Activated CD8-positive, alpha-beta memory T cell treated with anti-CD3 and anti-CD28 coated beads, Interleukin-2, amount 50 U/mL, for 4 hours (primary cell): ENCODE measurements around the gene ATP5PB.

Source experiments
- DNase-seq: peaks from one replicate; pipeline ENCODE4 v3.0.0-alpha.2; 2020

The ATP5PB gene

GRCh38 chr1:111448918-111449702 is at the start of gene ATP5PB, which contains the start of gene WDR77:
TSS of gene ATP5PB (plus strand) at chr1:111449464. CDS start at chr1:111449542, 78 bp downstream.
TSS of gene WDR77 (minus strand) at chr1:111449256. CDS start at chr1:111449169, 87 bp downstream.
- DNase-seq = peak; percentile 86

- DNase-seq = peak; percentile 39
Observed at GRCh38 chr1:111399792-111400610, 49.3 kb upstream of the ATP5PB start.

GRCh38 chr1:111402083-111402482 is 47.2 kb upstream of the ATP5PB start:
- DNase-seq = no peak

- DNase-seq = no peak
Observed at GRCh38 chr1:111404588-111404987, 44.7 kb upstream of the ATP5PB start.

GRCh38 chr1:111406321-111406768 is 42.9 kb upstream of the ATP5PB start:
- peak; percentile 26 for DNase-seq

GRCh38 chr1:111407301-111407700 is 42.0 kb upstream of the ATP5PB start:
- DNase-seq = no peak

GRCh38 chr1:111412839-111413238 is 36.4 kb upstream of the ATP5PB start:
- DNase-seq = no peak

- no peak for DNase-seq
Observed at GRCh38 chr1:111414756-111415155, 34.5 kb upstream of the ATP5PB start.

DNA sequence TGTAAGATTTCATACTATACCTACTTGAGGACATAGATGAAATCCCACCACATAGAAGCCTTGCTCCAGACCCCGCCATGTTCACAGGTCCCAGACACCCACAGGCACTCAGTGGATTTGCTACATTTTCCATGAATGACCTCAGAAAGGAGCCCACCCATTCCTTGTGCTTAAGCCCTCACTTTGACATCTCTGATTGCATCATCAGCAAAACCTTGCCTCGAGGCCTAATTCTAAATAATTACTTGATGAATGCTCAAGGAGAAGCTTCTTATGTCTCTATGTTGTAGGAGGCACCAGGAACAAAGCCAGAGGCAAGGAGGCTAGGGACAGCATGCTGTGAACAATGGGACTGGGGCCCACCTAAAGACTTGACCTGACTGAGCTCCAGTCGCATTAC is 33.8 kb upstream of the ATP5PB start:
- no peak for DNase-seq

- no peak for DNase-seq
Observed at GRCh38 chr1:111417755-111418154, 31.5 kb upstream of the ATP5PB start.

GRCh38 chr1:111419037-111419436 is 30.2 kb upstream of the ATP5PB start:
- no peak for DNase-seq

DNA sequence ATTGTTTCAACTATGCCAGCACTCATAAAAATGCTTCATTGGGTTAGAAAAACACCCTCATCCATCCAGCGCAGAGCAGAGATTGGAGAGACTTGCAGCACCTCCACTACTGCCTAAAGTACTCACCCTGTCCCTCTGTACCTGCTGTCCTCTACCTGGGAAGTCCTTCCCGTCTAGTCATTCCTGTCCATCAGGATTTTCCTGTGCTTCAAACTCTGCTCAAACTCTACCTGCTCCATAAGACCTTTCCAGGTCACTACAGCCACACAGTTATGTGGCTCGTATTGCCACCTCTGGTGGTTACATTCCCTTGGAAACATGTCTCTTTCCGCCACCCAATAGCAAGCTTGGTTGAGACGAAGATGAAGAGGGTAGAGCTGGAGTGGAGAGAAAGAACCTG is 28.9 kb upstream of the ATP5PB start:
- DNase-seq = no peak

DNA sequence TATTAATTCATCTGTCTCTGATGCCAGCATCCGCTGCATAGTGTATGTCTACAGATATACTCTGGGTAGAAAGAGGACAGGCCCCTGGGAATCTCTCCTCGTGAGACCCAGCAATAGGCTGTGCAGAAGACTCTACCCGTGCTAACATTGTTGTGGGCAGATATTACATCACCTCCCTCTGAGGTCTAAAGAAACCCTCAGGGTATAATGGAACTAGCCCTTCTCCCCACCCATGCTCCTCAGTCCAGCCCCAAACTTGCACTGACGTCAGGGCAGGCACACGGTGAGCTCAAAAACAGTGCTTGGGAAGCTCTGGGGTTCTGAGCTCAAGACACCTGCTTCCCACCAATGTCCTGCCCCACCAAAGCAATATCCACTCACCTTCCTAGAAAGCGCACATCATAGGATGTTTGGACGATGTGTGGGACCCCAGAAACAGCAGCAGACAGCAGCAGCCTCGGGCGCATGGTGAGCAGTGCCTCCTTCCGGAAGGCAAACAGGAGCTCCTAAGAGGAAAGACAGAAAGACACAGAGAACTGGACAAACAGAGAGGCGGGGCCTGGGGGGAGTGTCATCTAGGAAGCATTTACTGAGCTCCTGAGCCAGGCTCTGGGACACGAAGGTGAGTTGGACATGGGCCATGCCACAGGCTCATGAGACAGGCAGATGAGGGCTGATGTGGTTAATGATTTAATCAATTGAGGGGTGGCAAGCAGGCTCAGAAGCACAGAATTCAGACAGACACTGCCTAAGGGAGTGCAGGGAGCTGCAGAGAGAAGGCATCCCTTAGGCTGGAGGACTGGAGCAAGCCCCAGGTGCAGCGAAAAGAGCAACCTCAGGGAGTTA is 26.5 kb upstream of the ATP5PB start:
- DNase-seq = no peak

GRCh38 chr1:111424281-111424680 is 25.0 kb upstream of the ATP5PB start:
- no peak for DNase-seq

GRCh38 chr1:111436726-111437125 is 12.5 kb upstream of the ATP5PB start:
- DNase-seq = no peak

DNA sequence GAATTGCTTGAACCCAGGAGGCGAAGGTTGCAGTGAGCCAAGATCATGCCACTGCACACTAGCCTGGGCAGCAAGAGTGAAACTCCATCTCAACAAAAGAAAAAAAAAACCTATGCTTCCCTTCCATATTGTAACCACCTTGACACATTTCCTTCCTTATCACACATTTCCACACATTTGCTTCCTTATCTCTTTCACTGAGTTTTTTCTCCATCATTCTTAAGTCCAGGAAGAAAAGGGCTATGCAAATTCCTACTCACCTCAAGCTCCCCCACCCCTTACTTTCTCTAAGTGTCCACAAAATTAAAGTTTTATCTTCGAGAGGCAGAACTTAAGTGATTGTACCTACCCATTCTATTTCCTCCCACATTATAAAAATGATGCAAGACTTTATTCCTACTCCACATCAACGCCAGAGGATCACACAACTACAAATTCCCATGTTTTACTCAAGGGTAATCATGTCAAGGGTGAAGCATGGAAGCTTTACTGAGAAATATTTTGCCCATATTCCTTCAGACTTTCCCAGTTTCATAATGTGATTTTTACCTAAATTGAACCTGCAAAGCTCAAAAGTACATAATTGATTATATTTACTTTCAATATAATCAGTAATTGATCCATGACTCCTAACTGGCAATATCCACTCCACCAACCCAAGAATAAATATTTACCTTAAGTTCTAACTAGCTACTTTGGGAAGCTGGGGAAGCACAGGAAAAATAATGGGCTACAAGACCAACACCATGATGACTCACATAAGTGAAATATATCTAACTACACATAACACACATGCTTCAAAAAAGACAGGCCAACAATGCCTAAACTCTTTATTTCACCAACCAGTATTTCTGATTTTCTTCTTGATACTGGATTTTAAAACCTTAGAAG is 9.6 kb upstream of the ATP5PB start:
- no peak for DNase-seq

DNA sequence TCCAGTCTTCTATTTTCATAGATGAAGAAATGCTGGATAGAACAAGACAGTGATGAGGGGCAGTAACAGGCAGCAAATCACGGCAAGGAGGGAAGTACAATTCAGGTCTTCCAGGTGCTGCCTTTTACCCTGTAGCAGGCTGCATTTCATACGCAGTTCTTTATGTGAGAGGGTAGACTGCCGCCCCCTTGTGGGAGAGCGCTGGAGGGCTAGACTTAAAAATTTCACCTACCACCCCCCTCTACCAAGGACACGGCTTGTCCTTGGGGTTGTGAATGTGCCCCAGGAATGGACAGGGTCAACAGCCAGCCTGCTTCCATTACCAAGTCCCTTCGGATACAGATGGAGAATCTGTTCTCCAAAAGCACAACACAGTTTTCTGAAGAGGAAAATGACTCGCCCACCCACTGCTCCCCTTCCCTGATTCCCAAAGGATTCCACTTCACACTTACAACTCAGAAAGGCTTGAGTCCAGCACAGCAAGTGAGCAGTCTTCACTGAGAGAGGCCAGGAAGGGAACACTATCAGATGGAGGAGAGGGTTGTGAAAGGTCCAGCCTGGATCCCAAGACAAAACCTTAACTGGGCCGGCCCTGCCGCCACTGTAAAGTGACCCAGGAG is 7.6 kb upstream of the ATP5PB start:
- DNase-seq = peak; percentile 65

DNA sequence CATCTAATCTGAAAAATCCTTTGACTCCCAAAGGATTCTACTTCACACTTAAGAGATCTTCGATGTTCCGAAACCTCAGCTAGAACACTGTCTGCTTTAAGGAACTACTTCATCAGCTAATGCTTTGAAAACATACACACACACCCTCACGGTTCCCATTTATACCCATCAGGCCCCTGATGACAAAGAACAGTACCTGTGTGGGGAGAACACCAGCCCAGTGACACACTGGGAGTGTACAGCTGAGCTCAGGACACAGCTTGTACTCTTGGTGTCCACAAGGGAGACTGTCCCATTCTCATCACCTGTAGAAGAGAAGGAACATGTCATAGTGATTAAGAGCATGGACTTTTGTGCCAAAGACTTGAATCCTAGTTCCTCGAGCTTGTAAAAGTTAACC is 6.8 kb upstream of the ATP5PB start:
- DNase-seq = no peak

DNA sequence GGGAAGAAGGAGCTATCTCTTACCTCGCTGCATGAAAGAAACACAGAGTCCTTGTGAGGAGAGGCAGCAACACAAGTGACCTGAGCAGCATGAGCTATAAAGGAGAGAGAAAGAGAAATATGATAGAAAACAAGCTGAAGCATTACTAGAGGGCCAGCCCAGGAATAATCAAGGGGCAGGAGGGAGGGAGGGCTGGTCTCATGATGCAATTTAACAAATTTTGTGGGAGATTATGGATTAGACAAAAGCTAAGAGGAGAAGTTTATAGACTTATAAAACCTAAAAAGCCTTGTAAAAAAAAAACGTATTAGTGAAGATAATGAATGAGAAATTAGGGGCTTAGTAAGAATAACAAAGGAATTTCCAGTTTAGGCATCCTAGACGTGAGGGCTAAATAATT is 5.2 kb upstream of the ATP5PB start:
- no peak for DNase-seq

DNA sequence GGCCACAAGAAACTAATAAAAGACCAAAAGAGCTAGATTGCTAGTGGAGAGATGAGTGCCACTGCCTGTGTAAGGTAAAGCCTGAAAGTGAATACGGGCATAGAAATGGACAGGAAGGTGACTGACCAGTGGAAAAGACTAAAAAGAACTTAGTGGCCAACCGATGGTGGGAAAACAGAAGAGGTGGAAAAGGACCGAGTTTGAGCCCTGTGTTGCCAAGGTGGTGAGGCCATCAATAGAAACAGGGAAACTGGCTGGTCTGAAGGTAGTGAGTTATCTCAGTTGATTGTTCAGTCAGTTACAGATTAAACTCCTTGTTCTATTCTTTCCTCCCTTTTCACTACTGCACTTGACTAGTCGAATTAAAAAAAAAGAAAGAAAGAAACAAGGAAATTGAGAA is 2.7 kb upstream of the ATP5PB start:
- no peak for DNase-seq
